OCI-LY3 (cell line): ENCODE measurements around the gene IBA57.

Source experiments
- H2AFZ ChIP-seq: fragments of 200-600, 300-600 bp; shearing (Covaris generic); 2 replicates; pipeline ENCODE4 v1.6.0; 2014; ENCODE audit warnings: antibody characterized with exemption, low read depth, low read length
- H3K27ac ChIP-seq: fragments of 200-600, 300-600 bp; sonication (generic); 2 replicates; pipeline ENCODE4 v1.5.1; 2014; ENCODE audit warnings: mild to moderate bottlenecking, low read length, moderate library complexity, mixed read lengths
- H3K27me3 ChIP-seq: fragments of 200-600, 300-600 bp; sonication (generic); 2 replicates; pipeline ENCODE4 v1.6.1; 2014; ENCODE audit warnings: low read depth, low read length, mixed read lengths
- H3K36me3 ChIP-seq: fragments of 200-600, 300-600 bp; sonication (generic); replicated peaks from 2 replicates; pipeline ENCODE3; 2014; ENCODE audit warnings: low read depth, low read length, mixed read lengths
- H3K4me1 ChIP-seq: fragments of 300-600, 200-600 bp; sonication (generic); 2 replicates; pipeline ENCODE4 v1.6.1; 2014; ENCODE audit warnings: low read length, mixed read lengths
- H3K4me2 ChIP-seq: fragments of 200-600, 300-600 bp; sonication (generic); 2 replicates; pipeline ENCODE4 v1.6.1; 2014; ENCODE audit warnings: low read length, mixed read lengths
- H3K4me3 ChIP-seq: fragments of 300-600, 200-600 bp; sonication (generic); 2 replicates; pipeline ENCODE4 v1.5.1; 2014; ENCODE audit warnings: antibody characterized with exemption, mild to moderate bottlenecking, low read length, moderate library complexity
- H3K79me2 ChIP-seq: fragments of 300-600, 200-600 bp; shearing (Covaris generic); 2 replicates; pipeline ENCODE4 v1.6.1; 2014; ENCODE audit warnings: mild to moderate bottlenecking, low read length, mixed read lengths
- H3K9ac ChIP-seq: fragments of 300-600, 200-600 bp; shearing (Covaris generic); 2 replicates; pipeline ENCODE4 v1.6.0; 2014; ENCODE audit warnings: mild to moderate bottlenecking, low read length, moderate library complexity
- H3K9me3 ChIP-seq: fragments of 200-600, 300-600 bp; shearing (Covaris generic); 2 replicates; pipeline ENCODE4 v1.6.1; 2014; ENCODE audit warnings: low read length, mixed read lengths; ENCODE audit not compliant: insufficient read depth
- H4K20me1 ChIP-seq: fragments of 200-600, 300-600 bp; sonication (generic); 2 replicates; pipeline ENCODE4 v1.6.1; 2016; ENCODE audit warnings: low read length, mixed read lengths; ENCODE audit not compliant: insufficient read depth
- EZH2phosphoT487 ChIP-seq: fragments of 200-600 bp; shearing (Covaris generic); IDR thresholded peaks from 2 replicates; pipeline ENCODE4 v1.6.1; 2018; ENCODE audit warnings: antibody characterized with exemption, mixed run types, low read depth
- TF ChIP-seq, protein P1 (sequence below): fragments of 200-600, 300-600 bp; sonication (generic); IDR thresholded peaks from 2 replicates; pipeline ENCODE4 v1.5.1; 2014; ENCODE audit warnings: antibody characterized with exemption, low read length, low read depth

Gene IBA57

DNA sequence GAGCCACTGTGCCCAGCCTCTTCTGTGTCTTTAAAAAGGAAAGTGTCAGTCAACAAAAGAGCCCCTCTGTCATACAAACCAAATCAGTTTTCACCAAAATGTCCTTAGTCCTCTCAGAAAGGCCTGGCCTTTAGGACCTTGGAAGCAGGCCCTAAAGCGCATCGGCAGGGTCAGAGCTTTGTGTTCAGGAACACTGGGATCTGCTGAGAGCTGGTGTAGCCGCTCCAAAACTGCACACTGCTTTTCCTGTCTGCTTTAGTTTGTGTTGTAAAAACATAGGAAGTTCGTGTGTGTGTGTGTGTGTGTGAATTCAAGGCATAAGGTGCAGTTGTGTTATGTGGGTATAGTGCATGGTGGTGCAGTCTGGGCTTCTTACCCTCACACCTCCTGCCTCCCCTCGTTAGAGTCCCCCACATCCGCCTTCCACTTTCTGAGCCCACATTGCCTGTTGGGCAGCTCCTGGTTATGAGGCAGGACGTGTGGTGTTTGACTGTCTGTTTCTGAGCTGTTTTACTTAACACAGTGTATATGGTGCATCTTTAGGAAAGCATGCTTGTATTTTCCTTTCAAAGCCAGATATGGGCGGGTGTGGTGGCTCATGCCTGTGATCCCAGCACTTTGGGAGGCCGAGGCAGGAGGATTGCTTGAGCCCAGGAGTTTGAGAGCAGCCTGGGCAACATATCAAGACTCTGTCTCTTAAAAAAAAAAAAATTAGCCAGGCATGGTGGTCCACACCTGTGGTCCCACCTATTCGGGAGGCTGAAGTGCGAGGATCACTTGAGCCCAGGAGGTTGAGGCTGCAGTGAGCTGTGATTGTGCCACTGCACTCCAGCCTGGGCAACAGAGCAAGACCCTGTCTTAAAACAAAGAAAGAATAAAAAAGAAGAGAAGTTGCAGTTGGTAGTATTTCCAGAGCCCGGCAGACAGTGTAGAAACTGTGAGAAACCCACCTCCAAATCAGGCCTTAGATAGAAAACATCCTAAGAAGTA lies 12.4 kb downstream of the IBA57 start:
- Histone ChIP-seq H3K4me2 (no peak overlapping the region), H3K27me3 (no peaks in the 10 kb centered on the region), H3K4me1 (no peaks in the 10 kb centered on the region), H3K9ac (no peak overlapping the region), H3K27ac (no peak overlapping the region), H3K79me2 (no peaks in the 10 kb centered on the region), H3K9me3 (no peaks in the 10 kb centered on the region), H3K36me3 (no peaks in the 10 kb centered on the region), H3K4me3 (no peak overlapping the region), H2AFZ (no peak overlapping the region), H4K20me1 (peaks cover 5% of the 10 kb centered on the region)
- TF ChIP-seq EZH2phosphoT487, result no peak
- TF ChIP-seq, protein P1, sequence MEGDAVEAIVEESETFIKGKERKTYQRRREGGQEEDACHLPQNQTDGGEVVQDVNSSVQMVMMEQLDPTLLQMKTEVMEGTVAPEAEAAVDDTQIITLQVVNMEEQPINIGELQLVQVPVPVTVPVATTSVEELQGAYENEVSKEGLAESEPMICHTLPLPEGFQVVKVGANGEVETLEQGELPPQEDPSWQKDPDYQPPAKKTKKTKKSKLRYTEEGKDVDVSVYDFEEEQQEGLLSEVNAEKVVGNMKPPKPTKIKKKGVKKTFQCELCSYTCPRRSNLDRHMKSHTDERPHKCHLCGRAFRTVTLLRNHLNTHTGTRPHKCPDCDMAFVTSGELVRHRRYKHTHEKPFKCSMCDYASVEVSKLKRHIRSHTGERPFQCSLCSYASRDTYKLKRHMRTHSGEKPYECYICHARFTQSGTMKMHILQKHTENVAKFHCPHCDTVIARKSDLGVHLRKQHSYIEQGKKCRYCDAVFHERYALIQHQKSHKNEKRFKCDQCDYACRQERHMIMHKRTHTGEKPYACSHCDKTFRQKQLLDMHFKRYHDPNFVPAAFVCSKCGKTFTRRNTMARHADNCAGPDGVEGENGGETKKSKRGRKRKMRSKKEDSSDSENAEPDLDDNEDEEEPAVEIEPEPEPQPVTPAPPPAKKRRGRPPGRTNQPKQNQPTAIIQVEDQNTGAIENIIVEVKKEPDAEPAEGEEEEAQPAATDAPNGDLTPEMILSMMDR, result no peak

- Histone ChIP-seq H3K79me2 (no peaks in the 10 kb centered on the region), H3K4me1 (no peaks in the 10 kb centered on the region), H3K9ac (no peak overlapping the region), H3K4me2 (no peak overlapping the region), H3K9me3 (no peaks in the 10 kb centered on the region), H3K4me3 (no peak overlapping the region), H3K36me3 (no peaks in the 10 kb centered on the region), H2AFZ (no peak overlapping the region), H4K20me1 (no peaks in the 10 kb centered on the region), H3K27ac (no peak overlapping the region), H3K27me3 (no peaks in the 10 kb centered on the region)
- TF ChIP-seq, protein P1, result no peak
- no peak for TF ChIP-seq EZH2phosphoT487
These were observed 13.4 kb downstream of the IBA57 start for GRCh38 chr1:228178737-228179684.

DNA sequence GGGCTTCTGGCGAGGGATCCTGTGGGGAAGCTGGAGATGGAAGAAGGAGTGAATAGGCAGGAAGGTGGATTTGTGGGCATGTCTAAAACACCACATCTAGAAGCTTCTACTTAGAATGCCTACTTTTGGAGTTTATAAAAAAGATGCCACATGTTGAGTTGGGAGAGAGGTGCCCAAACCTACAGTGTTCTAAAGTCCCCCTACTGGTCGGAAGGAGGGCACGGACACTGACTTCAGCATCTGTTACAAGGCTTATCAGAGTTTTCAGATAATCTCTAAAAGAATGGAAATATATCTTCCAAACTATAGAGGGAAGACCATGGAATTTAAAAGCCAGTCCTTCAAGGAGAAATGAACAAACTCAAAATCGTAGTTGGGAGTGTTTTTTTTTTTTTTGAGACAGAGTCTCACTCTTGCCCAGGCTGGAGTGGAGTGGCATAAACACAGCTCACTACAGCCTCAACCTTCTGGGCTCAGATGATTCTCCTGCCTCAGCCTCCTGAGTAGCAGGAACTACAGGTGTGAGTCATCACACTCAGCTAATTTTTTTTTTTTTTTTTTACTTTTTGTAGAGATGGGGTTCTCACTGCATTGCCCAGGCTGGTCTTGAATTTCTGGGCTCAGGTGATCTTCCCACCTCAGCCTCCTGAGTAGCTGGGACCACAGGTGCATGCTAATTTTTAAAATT lies 14.8 kb downstream of the IBA57 start:
- Histone ChIP-seq H2AFZ (no peak overlapping the region), H3K27ac (no peak overlapping the region), H3K9ac (no peak overlapping the region), H3K4me1 (no peaks in the 10 kb centered on the region), H4K20me1 (no peaks in the 10 kb centered on the region), H3K4me3 (no peak overlapping the region), H3K27me3 (no peaks in the 10 kb centered on the region), H3K9me3 (no peaks in the 10 kb centered on the region), H3K79me2 (no peaks in the 10 kb centered on the region), H3K4me2 (no peak overlapping the region), H3K36me3 (no peaks in the 10 kb centered on the region)
- TF ChIP-seq, protein P1, result peak; percentile 31
- no peak for TF ChIP-seq EZH2phosphoT487
